HCT116 (cell line): ENCODE data around the gene DNAH9. TPM values are rescaled to one million over a fixed set of nuclear protein-coding genes. Genes with fewer than 3 reads are reported as not detected.

Experiments used
- ATAC-seq: fragments of 200-7000 bp; cut with Tn5 transposase; 2 replicates; pipeline ENCODE4 v1.9.1; 2020; ENCODE audit warnings: mild to moderate bottlenecking, moderate library complexity
- BruUV-seq: library from RNA; stranded (reverse); fragments of 400-500 nt; replicated peaks from 2 replicates; lab custom pipeline; 2021; lab: Mats Ljungman, UMichigan
- CTCF ChIA-PET: fragments of 300-600 bp; sonication (Branson Sonifier 250); formaldehyde crosslinking; loops from one replicate; lab custom pipeline; 2021; ENCODE audit warnings: antibody characterized with exemption; lab: Charles Lee
- POLR2A ChIA-PET: fragments of 300-600, 350-600 bp; sonication (Branson Sonifier 250); formaldehyde crosslinking; loops from one replicate; lab custom pipeline; 2021; ENCODE audit warnings: antibody characterized with exemption; lab: Charles Lee
- RAD21 ChIA-PET, 2 experiments: fragments of 300-600 bp; sonication (Branson Sonifier 250); formaldehyde crosslinking; loops; one replicate each; lab custom pipeline; 2023; ENCODE audit warnings: low total read pairs in 2 of 2; ENCODE audit not compliant: uncharacterized antibody in 2 of 2, unreplicated experiment in 2 of 2, low non-redundant PET in 1 of 2; lab: Charles Lee
- DNase-seq: peaks from one replicate; pipeline ENCODE4 v3.0.0-alpha.2; 2010; ENCODE audit warnings: low read depth, low spot score
- H2AFZ ChIP-seq: fragments of 200-600 bp; shearing (Covaris generic), sonication (generic); 2 replicates; pipeline ENCODE4 v1.6.1; 2017; ENCODE audit warnings: low read depth, mixed run types, mixed read lengths, antibody characterized with exemption, low read length; ENCODE audit not compliant: poor library complexity, severe bottlenecking
- H3K27ac ChIP-seq: 2 replicates; pipeline ENCODE4 v1.5.1; 2012; ENCODE audit warnings: low read depth, low read length
- H3K27me3 ChIP-seq: fragments of 200-600 bp; sonication (generic); 2 replicates; pipeline ENCODE4 v1.6.1; 2016; ENCODE audit warnings: mixed run types, low read length, mixed read lengths; ENCODE audit not compliant: insufficient read depth
- H3K36me3 ChIP-seq, 2 experiments: fragments of 200-500 bp in 1 of 2; fragments of 200-600 bp in 1 of 2; sonication (Bioruptor generic) in 1 of 2; sonication (generic) in 1 of 2; 2 replicates each; pipeline versions ENCODE4 v1.5.1 to v1.6.1; 2014 to 2016; ENCODE audit warnings: low read length in 2 of 2, inconsistent platforms in 1 of 2, mixed read lengths in 1 of 2, mixed run types in 1 of 2; ENCODE audit not compliant: insufficient read depth in 2 of 2, control insufficient read depth in 1 of 2
- H3K4me1 ChIP-seq, 2 experiments: fragments of 200-600 bp in 1 of 2; sonication (generic) in 1 of 2; 2 replicates each; pipeline versions ENCODE4 v1.5.1 to v1.6.1; 2012 to 2017; ENCODE audit warnings: low read length in 2 of 2, inconsistent platforms in 1 of 2, mild to moderate bottlenecking in 1 of 2, mixed read lengths in 1 of 2, mixed run types in 1 of 2, moderate library complexity in 1 of 2; ENCODE audit not compliant: insufficient read depth in 2 of 2, control insufficient read depth in 1 of 2
- H3K4me2 ChIP-seq: fragments of 200-600 bp; sonication (generic); 2 replicates; pipeline ENCODE4 v1.6.1; 2017; ENCODE audit warnings: mixed run types, low read length, mixed read lengths
- H3K4me3 ChIP-seq, 2 experiments: fragments of 200-600 bp in 1 of 2; sonication (generic) in 1 of 2; replicated peaks in 1 of 2; 2 replicates each; pipeline ENCODE4 v1.5.1; 2011 to 2016; ENCODE audit warnings: low read length in 2 of 2, control low read depth in 1 of 2, low read depth in 1 of 2, mild to moderate bottlenecking in 1 of 2, mixed read lengths in 1 of 2, mixed run types in 1 of 2
- H3K79me2 ChIP-seq: fragments of 200-600 bp; sonication (generic); 2 replicates; pipeline ENCODE4 v1.6.1; 2017; ENCODE audit warnings: mild to moderate bottlenecking, mixed run types, low read length, moderate library complexity, mixed read lengths; ENCODE audit not compliant: insufficient read depth
- H3K9ac ChIP-seq: fragments of 200-600 bp; sonication (generic); 2 replicates; pipeline ENCODE4 v1.6.1; 2016; ENCODE audit warnings: low read length, mixed read lengths
- H3K9me2 ChIP-seq: fragments of 200-600 bp; sonication (generic), shearing (Covaris generic); 2 replicates; pipeline ENCODE4 v1.6.1; 2017; ENCODE audit warnings: mixed run types, mild to moderate bottlenecking, moderate library complexity; ENCODE audit not compliant: insufficient read depth
- H3K9me3 ChIP-seq, 2 experiments: fragments of 200-500 bp in 1 of 2; fragments of 200-600 bp in 1 of 2; sonication (Bioruptor generic) in 1 of 2; sonication (generic) in 1 of 2; 2 replicates each; pipeline ENCODE4 v1.6.1; 2014 to 2017; ENCODE audit warnings: low read length in 2 of 2, mixed read lengths in 2 of 2, inconsistent platforms in 1 of 2, low read depth in 1 of 2, mild to moderate bottlenecking in 1 of 2, mixed run types in 1 of 2, moderate library complexity in 1 of 2; ENCODE audit not compliant: control insufficient read depth in 1 of 2, insufficient read depth in 1 of 2
- H4K20me1 ChIP-seq: fragments of 200-600 bp; sonication (generic), shearing (Covaris generic); 2 replicates; pipeline ENCODE4 v1.6.1; 2017; ENCODE audit warnings: mixed run types, mild to moderate bottlenecking, moderate library complexity; ENCODE audit not compliant: insufficient read depth
- FOSL1 ChIP-seq: IDR thresholded peaks from 2 replicates; pipeline ENCODE4 v1.6.1; 2012; ENCODE audit warnings: low read depth
- ZNF274 ChIP-seq: fragments of 200-500 bp; sonication (Bioruptor generic); IDR thresholded peaks from 2 replicates; pipeline ENCODE4 v1.6.1; 2014; ENCODE audit warnings: mild to moderate bottlenecking, low read depth, low read length, inconsistent platforms
- intact Hi-C: fragments of 100-400 bp; cut with micrococcal nuclease; formaldehyde crosslinking; loops from 2 replicates; pipeline ENCODE4 v1.10.0; 2022
- total RNA-seq: library from RNA; stranded (reverse); gene quantifications from one replicate; pipeline ENCODE4 v1.2.1, GENCODE V29; 2021; ENCODE audit not compliant: unreplicated experiment
- TF ChIP-seq, protein P1 (sequence below): IDR thresholded peaks from 2 replicates; pipeline ENCODE4 v1.6.1; 2012
- TF ChIP-seq, protein P2 (sequence below): IDR thresholded peaks from 2 replicates; pipeline ENCODE4 v1.6.1; 2012; ENCODE audit warnings: low read depth

Gene DNAH9
- total RNA-seq, 1 experiment from 2014 or later: not detected

- TF ChIP-seq, protein P1, sequence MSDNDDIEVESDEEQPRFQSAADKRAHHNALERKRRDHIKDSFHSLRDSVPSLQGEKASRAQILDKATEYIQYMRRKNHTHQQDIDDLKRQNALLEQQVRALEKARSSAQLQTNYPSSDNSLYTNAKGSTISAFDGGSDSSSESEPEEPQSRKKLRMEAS: no peak
- TF ChIP-seq, protein P2, sequence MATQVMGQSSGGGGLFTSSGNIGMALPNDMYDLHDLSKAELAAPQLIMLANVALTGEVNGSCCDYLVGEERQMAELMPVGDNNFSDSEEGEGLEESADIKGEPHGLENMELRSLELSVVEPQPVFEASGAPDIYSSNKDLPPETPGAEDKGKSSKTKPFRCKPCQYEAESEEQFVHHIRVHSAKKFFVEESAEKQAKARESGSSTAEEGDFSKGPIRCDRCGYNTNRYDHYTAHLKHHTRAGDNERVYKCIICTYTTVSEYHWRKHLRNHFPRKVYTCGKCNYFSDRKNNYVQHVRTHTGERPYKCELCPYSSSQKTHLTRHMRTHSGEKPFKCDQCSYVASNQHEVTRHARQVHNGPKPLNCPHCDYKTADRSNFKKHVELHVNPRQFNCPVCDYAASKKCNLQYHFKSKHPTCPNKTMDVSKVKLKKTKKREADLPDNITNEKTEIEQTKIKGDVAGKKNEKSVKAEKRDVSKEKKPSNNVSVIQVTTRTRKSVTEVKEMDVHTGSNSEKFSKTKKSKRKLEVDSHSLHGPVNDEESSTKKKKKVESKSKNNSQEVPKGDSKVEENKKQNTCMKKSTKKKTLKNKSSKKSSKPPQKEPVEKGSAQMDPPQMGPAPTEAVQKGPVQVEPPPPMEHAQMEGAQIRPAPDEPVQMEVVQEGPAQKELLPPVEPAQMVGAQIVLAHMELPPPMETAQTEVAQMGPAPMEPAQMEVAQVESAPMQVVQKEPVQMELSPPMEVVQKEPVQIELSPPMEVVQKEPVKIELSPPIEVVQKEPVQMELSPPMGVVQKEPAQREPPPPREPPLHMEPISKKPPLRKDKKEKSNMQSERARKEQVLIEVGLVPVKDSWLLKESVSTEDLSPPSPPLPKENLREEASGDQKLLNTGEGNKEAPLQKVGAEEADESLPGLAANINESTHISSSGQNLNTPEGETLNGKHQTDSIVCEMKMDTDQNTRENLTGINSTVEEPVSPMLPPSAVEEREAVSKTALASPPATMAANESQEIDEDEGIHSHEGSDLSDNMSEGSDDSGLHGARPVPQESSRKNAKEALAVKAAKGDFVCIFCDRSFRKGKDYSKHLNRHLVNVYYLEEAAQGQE: no peak
Observed at GRCh38 chr17:11739848-11740247, 141.6 kb downstream of the DNAH9 start (continued).

DNA sequence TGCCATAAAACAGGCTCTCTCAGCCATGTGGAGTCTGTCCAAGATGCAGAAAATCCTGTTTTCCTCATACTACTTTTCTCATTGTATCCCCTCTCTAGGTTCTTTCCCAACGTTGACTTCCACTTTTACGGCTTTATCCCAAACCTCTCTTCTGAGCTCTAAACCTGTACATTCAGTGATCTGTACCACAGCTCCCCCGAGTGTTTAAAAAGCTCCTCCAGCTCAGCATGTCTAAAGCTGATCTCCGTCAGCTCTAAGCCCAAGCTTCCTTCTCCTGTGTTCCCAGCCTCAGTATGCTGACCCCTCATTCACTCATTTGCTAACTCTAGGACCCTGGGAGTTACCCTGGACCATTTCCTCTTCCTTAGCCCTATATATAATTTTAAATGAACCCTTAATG is 144.6 kb downstream of the DNAH9 start:
- ATAC-seq: no peak

More for the DNA sequence above, 144.6 kb downstream of the DNAH9 start:
- no peak for DNase-seq
- Histone ChIP-seq H3K79me2 (no peaks in the 10 kb centered on the region), H3K4me1 (no peaks in the 10 kb centered on the region), H3K9ac (no peak overlapping the region), H3K27ac (no peak overlapping the region), H3K9me2 (no peaks in the 10 kb centered on the region), H3K36me3 (no peaks in the 10 kb centered on the region), H4K20me1 (no peaks in the 10 kb centered on the region), H3K9me3 (no peaks in the 10 kb centered on the region), H3K4me3 (no peak overlapping the region), H3K4me2 (no peak overlapping the region), H3K27me3 (peaks cover 9% of the 10 kb centered on the region; the same call in 1 of the 2 replicates), H2AFZ (no peak overlapping the region)
- intact Hi-C loops: no loop called here
- CTCF ChIA-PET: interaction anchor here (1.4 kb wide), 1 partner anchor 99 kb away, joined by 6 read pairs; no protein-coding TSS in a partner anchor
- RAD21 ChIA-PET: no interaction called here
- no TSS peak for BruUV-seq
- POLR2A ChIA-PET: no interaction called here
- TF ChIP-seq FOSL1 (no peak), ZNF274 (no peak)
